DOHH2 (cell line): Measurements from ENCODE around the gene CATSPERZ.

Experiments used
- CTCF ChIP-seq: fragments of 200-600 bp; sonication (generic); IDR thresholded peaks from one replicate; pipeline ENCODE4 v1.5.1; 2014; ENCODE audit warnings: antibody characterized with exemption, mild to moderate bottlenecking, low read depth, low read length; ENCODE audit not compliant: poor library complexity, severe bottlenecking
- EZH2phosphoT487 ChIP-seq: fragments of 200-600 bp; sonication (generic); IDR thresholded peaks from 2 replicates; pipeline ENCODE4 v1.6.1; 2017; ENCODE audit warnings: borderline replicate concordance, mild to moderate bottlenecking, antibody characterized with exemption, low read length, moderate library complexity, mixed read lengths

GRCh38 chr11:64297699-64298358, 2.3 kb upstream of the CATSPERZ start:
- TF ChIP-seq CTCF, result no peak
- TF ChIP-seq EZH2phosphoT487, result no peak
